ENCODE data around the gene ACBD3.
"Not testable (repeated sequence)": the region's sequence is repeated elsewhere in the genome, so short reads cannot be mapped to it uniquely, and the experiment has no call there.

Gene ACBD3

DNA sequence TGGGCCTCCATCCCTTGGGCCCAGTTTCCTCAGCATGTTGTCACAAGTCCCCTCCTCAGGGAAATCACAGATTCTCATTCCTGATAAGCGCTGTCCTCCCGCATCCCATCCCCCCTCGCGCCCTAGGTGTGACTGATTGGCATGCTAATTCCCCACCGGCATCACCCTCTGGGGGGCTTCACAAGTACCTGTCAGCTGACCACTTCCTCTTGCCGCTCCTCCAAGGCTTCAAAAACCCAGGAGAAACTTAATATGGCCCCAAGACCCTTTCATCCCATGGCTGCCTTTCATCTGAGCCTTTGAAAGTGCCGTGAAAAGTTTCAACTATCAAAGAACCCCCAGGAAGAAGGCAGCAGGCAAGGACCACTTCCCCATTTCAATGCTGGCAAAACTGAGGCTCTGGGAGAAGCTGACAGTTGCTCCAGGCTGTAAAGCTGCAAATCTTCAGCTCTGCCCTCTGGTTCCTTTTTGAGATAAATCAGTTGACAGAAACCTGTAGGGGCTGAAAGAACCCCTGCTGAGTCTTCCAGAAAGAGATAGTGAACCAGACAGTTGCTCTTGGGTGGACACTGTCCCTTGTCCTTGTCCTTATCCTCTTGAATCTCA lies 24.1 kb upstream of the ACBD3 start:
- H3K4me3 Mint-ChIP-seq, result no peak overlapping the region
- H3K9me3 Mint-ChIP-seq, result no peaks in the 10 kb centered on the region
- H3K36me3 Mint-ChIP-seq, result no peaks in the 10 kb centered on the region
- peaks cover 4 to 12% of the 10 kb centered on the region in 2 donors for H3K4me1 Mint-ChIP-seq
- H3K27me3 Mint-ChIP-seq, result no peaks in the 10 kb centered on the region
- no peak for ATAC-seq (replicated peaks)
- no peak for DNase-seq
- no peak overlapping the region for H3K27ac Mint-ChIP-seq

GRCh38 chr1:226209307-226210059 lies 22.9 kb upstream of the ACBD3 start:
- ATAC-seq (replicated peaks) (no peak), DNase-seq (no peak)
- H3K4me3 Mint-ChIP-seq, result no peak overlapping the region
- no peaks in the 10 kb centered on the region for H3K27me3 Mint-ChIP-seq
- H3K9me3 Mint-ChIP-seq, result no peaks in the 10 kb centered on the region
- no peaks in the 10 kb centered on the region for H3K36me3 Mint-ChIP-seq
- H3K27ac Mint-ChIP-seq, result no peak overlapping the region
- H3K4me1 Mint-ChIP-seq, result peaks cover 0 to under 1% of the 10 kb centered on the region in 2 donors

- no peak for ATAC-seq (replicated peaks)
- Mint-ChIP-seq H3K9me3 (no peaks in the 10 kb centered on the region), H3K27ac (no peak overlapping the region), H3K27me3 (no peaks in the 10 kb centered on the region), H3K36me3 (no peaks in the 10 kb centered on the region), H3K4me3 (no peak overlapping the region), H3K4me1 (no peaks in the 10 kb centered on the region)
- DNase-seq, result no peak
These were observed 20.5 kb upstream of the ACBD3 start for GRCh38 chr1:226207048-226207447.

GRCh38 chr1:226204198-226204597 lies 17.7 kb upstream of the ACBD3 start:
- H3K4me1 Mint-ChIP-seq, result peaks cover 4 to 15% of the 10 kb centered on the region in 2 donors
- no peaks in the 10 kb centered on the region for H3K9me3 Mint-ChIP-seq
- H3K27ac Mint-ChIP-seq, result no peak overlapping the region
- no peaks in the 10 kb centered on the region for H3K36me3 Mint-ChIP-seq
- no peak for DNase-seq
- no peak for ATAC-seq (replicated peaks)
- no peak overlapping the region for H3K4me3 Mint-ChIP-seq
- no peaks in the 10 kb centered on the region for H3K27me3 Mint-ChIP-seq

DNA sequence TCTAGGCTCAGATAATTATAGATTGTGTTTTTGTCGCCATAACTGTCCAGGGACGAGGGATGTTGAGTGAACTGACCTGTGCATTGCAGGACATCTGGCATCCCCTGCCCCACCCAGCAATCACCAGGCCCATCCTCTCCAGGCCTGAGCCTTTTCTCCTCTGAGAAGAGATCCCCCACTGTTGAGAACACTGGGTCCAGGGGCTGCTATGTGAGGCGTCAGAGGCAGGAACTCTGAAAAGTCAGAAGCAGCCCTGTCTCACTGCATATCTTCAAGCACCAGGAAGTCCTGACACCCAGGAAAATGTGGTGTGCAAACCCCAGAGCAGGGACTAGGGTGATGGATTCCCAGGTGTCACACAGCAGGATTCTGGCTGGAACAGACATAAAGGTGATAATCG lies 17.1 kb upstream of the ACBD3 start:
- Mint-ChIP-seq H3K4me3 (no peak overlapping the region), H3K4me1 (peaks cover 4 to 15% of the 10 kb centered on the region in 2 donors)

DNA sequence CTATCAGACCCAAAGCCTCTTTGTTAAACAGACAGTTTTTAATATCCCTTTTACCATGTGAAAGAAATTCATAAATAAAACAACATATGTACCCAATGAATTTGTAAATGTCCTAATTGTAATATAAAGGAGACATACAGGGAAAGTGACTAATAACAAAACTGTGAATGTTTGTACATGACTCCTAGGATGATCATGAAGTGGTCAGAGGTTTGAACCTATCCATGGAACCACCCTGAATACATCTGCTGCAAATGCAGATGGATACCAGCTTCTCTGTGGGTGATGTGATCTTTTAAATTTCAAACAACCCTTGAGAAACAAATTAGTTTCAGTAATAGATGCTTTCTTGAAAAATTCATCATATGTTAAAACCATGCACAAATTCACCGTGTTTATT lies 16.7 kb upstream of the ACBD3 start:
- DNase-seq (no peak), ATAC-seq (replicated peaks) (no peak)
- H3K4me1 Mint-ChIP-seq, result peaks cover 4 to 15% of the 10 kb centered on the region in 2 donors
- H3K27me3 Mint-ChIP-seq, result no peaks in the 10 kb centered on the region
- H3K36me3 Mint-ChIP-seq, result no peaks in the 10 kb centered on the region
- no peaks in the 10 kb centered on the region for H3K9me3 Mint-ChIP-seq
- no peak overlapping the region for H3K4me3 Mint-ChIP-seq
- H3K27ac Mint-ChIP-seq, result no peak overlapping the region

More for the DNA sequence above, 17.1 kb upstream of the ACBD3 start:
- no peak for ATAC-seq (replicated peaks)
- DNase-seq, result no peak
- no peaks in the 10 kb centered on the region for H3K27me3 Mint-ChIP-seq
- H3K27ac Mint-ChIP-seq, result no peak overlapping the region
- no peaks in the 10 kb centered on the region for H3K9me3 Mint-ChIP-seq
- H3K36me3 Mint-ChIP-seq, result no peaks in the 10 kb centered on the region

- H3K4me1 Mint-ChIP-seq, result peaks cover 4 to 15% of the 10 kb centered on the region in 2 donors
- not testable (repeated sequence) for H3K27ac Mint-ChIP-seq; H3K4me3 Mint-ChIP-seq; H3K36me3 Mint-ChIP-seq; ATAC-seq (replicated peaks); DNase-seq; H3K9me3 Mint-ChIP-seq; H3K27me3 Mint-ChIP-seq
These were observed 16.1 kb upstream of the ACBD3 start for GRCh38 chr1:226202666-226203065.

DNA sequence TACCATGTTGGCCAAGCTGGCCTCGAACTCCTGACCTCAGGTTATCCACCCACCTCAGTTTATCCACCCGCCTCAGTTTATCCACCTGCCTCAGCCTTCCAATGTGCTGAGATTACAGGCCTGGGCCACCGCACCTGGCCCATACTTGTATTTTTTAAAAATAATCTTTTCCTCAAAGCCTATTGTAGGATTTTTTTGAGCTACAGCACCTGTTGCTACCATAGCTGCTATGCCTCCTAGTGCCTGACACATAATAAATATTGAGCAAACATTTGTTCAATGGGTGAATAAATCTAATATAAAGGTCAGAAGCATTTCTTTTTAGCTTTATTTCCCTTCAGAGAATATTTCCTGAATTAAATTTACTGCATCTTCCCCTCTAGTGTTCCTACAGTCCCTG lies 15.7 kb upstream of the ACBD3 start:
- Mint-ChIP-seq H3K4me1 (peaks cover 4 to 17% of the 10 kb centered on the region in 2 donors), H3K27me3 (no peaks in the 10 kb centered on the region), H3K4me3 (no peak overlapping the region), H3K27ac (no peak overlapping the region), H3K36me3 (no peaks in the 10 kb centered on the region), H3K9me3 (no peaks in the 10 kb centered on the region)
- ATAC-seq (replicated peaks) (no peak), DNase-seq (no peak)

- H3K27me3 Mint-ChIP-seq, result no peaks in the 10 kb centered on the region
- no peak overlapping the region for H3K27ac Mint-ChIP-seq
- no peak for DNase-seq
These were observed 14.6 kb upstream of the ACBD3 start for GRCh38 chr1:226201029-226201593.

DNA sequence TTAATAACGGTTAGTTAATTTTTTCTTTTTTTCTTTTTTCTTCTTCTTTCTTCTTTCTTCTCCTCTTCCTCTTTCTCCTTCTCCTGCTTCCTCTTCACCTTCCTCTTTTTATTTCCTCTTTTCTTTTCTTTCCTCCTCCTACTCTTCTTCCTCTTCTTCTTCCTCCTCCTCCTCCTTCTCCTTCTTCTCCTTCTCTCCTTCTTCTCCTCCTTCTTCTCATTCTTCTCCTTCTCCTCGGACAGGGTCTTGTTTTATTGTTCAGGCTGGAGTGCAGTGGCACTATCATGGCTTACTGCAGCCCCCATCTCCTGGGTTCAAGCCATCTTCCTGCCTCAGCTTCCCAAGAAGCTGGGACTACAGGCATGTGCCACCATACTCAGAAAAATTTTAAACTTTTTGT lies 13.4 kb upstream of the ACBD3 start:
- Mint-ChIP-seq H3K36me3 (no peaks in the 10 kb centered on the region), H3K9me3 (no peaks in the 10 kb centered on the region), H3K27me3 (no peaks in the 10 kb centered on the region), H3K27ac (peak overlapping the region; percentile 56), H3K4me1 (peaks cover 7 to 22% of the 10 kb centered on the region in 2 donors), H3K4me3 (no peak overlapping the region)
- ATAC-seq (replicated peaks), result no peak
- no peak for DNase-seq

More at GRCh38 chr1:226201029-226201593, 14.6 kb upstream of the ACBD3 start:
- Mint-ChIP-seq H3K4me3 (no peak overlapping the region), H3K4me1 (peaks cover 7 to 22% of the 10 kb centered on the region in 2 donors), H3K36me3 (no peaks in the 10 kb centered on the region), H3K9me3 (no peaks in the 10 kb centered on the region)
- peak; percentile 42 to 50 for ATAC-seq (replicated peaks)

DNA sequence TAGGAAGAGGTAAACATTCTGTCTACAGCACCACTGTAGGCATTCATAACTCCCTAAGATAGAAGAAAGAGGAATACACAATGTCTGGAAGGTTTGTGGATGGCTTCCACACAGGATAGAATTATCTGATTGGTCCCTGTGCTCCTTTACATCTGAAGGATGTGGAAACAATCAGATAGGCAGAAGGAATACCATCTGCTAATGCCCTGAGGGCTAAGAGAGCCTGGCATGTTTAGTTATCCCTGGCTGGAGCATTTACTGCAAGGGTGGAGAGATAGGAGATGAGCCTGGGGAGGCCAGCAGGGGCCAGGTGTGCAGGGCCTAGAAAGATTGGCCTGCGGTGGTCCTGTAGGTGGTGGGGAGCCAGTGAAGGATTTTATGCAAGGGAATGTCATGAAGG lies 8.6 kb upstream of the ACBD3 start:
- DNase-seq, result no peak
- no peak for ATAC-seq (replicated peaks)
- H3K4me1 Mint-ChIP-seq, result peaks cover 6 to 12% of the 10 kb centered on the region in 2 donors
- no peaks in the 10 kb centered on the region for H3K36me3 Mint-ChIP-seq
- no peaks in the 10 kb centered on the region for H3K27me3 Mint-ChIP-seq
- H3K27ac Mint-ChIP-seq, result no peak overlapping the region
- no peaks in the 10 kb centered on the region for H3K9me3 Mint-ChIP-seq
- H3K4me3 Mint-ChIP-seq, result no peak overlapping the region

- Mint-ChIP-seq H3K27me3 (no peaks in the 10 kb centered on the region), H3K4me1 (peaks cover 11 to 30% of the 10 kb centered on the region in 2 donors), H3K9me3 (no peaks in the 10 kb centered on the region), H3K4me3 (peak overlapping the region; percentile 95), H3K36me3 (peaks cover 8 to 10% of the 10 kb centered on the region in 2 donors), H3K27ac (no peak overlapping the region)
- ATAC-seq (replicated peaks) (no peak), DNase-seq (no peak)
These were observed 839 bp upstream of the ACBD3 start for GRCh38 chr1:226187380-226187779.

DNA sequence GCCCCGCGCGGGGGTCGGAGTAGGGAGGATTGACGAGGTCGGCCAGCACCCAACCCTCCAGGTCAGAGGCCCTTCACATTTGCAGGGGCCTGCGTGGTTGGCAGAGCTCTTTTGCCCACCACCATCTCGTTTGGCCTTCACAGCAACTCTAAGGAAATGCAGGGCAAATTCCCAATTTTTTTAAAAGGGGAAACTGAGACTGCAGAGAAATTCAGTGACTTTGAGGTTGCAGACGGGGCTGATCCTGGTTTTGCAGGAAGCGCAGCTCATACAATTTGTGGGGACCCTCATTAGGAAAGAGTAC lies 430 bp upstream of the ACBD3 start:
- DNase-seq (no peak), ATAC-seq (replicated peaks) (no peak)
- Mint-ChIP-seq H3K4me1 (peaks cover 13 to 34% of the 10 kb centered on the region in 2 donors), H3K36me3 (peaks cover 8 to 10% of the 10 kb centered on the region in 2 donors), H3K27me3 (no peaks in the 10 kb centered on the region), H3K4me3 (peak overlapping the region; percentile 95), H3K27ac (peak overlapping the region; percentile 97), H3K9me3 (no peaks in the 10 kb centered on the region)

- Mint-ChIP-seq H3K36me3 (peaks cover 9 to 11% of the 10 kb centered on the region in 2 donors), H3K4me1 (peaks cover 16 to 49% of the 10 kb centered on the region in 2 donors), H3K27me3 (no peaks in the 10 kb centered on the region), H3K27ac (peak overlapping the region; percentile 96), H3K4me3 (peak overlapping the region; percentile 95), H3K9me3 (no peaks in the 10 kb centered on the region)
- DNase-seq, result no peak
- ATAC-seq (replicated peaks), result no peak
These were observed 1.2 kb downstream of the ACBD3 start for GRCh38 chr1:226185141-226186036.
